ENCODE results near the gene RAB3C.

RAB3C gene

GRCh38 chr5:58827463-58827862 is 244.6 kb downstream of the RAB3C start:
- no peak for DNase-seq (ENCODE audit: low read depth in 2 of 2)

DNA sequence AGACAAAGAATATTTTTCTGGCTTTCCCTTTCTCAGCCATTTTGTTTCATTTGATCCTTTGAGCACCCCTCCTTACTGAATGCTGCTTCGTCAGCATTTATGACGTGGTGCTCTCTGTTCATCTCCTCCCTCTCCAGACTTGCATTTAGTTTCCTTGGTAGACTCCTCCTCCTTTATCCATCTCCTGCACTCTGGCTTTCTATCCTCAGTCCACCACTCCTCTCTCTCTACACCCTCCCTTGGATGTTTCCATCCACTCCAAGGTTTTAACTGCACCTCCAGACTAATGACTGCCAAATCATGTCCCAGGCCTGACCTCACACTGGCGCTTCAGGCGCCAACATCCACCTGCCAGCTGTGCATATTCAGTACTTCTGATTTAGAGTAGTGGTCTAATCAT is 245.4 kb downstream of the RAB3C start:
- no peak for DNase-seq (ENCODE audit: low read depth in 2 of 2)

DNA sequence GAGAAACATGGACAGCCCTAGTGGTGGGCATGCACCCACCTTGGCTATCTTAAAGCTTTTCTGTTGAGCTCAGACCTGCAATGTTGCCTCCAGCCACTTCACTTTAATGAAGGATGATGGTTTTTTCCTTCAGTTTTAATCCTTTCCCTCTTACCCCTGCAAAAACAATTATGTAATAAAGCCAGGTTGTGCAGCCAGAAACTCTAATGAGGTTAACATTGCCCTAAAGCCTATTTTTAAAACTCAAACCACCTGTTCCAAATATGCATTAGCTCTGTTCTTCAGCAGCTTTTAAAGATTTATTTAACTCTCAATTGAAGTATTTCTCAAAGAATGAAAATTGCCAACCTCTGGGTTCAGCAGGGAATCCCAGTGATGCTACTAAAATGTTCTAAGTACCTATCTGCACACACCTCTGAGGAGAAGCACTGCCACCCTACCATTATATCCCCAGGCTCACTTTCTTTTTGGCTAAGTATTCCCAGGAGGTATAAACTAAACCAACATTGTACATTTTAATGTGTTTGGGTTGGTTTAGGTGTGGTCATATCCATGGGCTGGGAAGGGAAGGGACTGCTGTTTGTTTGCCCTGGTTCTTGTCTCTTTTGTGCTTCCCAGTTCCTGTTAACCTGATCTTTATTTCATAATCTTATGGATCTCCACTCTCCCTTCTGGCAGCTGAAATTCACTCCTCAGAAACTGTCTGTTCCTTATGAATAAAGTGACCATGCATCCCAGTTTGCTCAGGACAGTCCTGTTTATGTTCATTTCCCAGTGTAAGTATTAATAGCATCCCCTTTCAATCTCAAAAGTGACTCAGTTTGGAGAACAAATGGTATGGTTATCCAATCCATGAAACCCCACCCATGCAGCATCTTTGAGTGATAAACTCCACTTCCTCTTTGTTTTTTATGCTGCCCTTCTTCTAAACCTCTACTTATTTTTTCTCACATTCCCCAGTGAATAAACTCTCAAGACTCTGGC is 251.7 kb downstream of the RAB3C start:
- DNase-seq (ENCODE audit: low read depth in 2 of 2) = no peak

DNA sequence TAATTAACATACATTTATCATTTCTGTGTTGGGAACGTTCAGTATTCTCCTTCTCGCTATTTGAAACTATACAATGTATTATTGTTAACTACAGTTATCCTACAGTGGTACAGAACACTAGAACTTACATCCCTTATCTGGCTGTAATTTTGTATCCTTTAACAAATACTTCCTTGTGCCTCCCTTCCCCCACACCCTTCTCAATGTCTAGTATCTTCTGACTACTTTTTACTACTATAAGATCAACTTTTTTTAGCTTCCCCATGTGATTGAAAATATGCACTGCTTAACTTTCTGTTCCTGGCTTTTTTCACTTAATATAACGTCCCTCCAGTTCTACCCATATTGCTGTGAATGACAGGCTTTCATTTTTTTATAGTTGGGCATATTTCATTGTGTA is 253.5 kb downstream of the RAB3C start:
- no peak for DNase-seq (ENCODE audit: low read depth in 2 of 2)

GRCh38 chr5:58838729-58839128 is 255.9 kb downstream of the RAB3C start:
- no peak for DNase-seq (ENCODE audit: low read depth in 2 of 2)

- DNase-seq (ENCODE audit: low read depth in 2 of 2) = no peak
These were observed 260.0 kb downstream of the RAB3C start for GRCh38 chr5:58842852-58843251.

DNA sequence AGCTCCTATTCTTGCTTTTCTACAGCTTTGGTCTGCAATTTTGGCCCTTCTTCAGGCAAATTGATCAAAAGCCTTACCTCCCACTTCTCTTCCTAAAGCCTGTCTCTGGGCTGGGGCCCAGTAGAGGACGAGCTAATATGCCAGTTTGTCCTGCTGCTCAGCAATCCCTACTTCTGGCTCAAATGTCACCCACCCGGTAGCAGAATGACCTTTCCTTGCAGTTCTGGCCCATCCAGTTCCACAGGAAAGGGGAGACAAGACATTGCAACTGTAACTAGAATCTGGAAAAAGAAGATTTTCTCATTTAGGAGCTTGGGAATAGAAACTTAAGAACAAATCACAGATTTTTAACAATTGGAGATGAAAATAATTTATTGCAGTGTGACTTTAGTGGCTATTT is 261.5 kb downstream of the RAB3C start:
- no peak for DNase-seq (ENCODE audit: low read depth in 2 of 2)

DNA sequence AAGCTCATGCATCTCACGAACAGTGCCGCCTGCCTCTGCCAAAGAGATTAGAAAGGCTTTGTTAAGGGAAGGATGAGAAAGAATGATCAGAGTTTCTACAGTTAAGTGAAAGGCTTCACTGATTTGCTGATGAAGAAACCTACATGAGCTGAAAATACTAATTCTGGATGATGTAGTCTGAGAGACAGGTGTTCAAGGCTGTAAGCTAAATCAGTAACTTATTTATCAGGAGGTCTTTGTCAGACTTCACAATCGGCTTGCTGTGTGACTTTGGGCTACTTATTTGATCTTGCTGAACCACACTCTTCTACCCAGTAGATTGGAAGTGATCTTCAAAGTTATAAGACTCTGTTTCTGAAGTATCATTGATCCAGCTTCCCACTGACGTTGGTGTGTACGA is 264.2 kb downstream of the RAB3C start:
- no peak for DNase-seq (ENCODE audit: low read depth in 2 of 2)

DNA sequence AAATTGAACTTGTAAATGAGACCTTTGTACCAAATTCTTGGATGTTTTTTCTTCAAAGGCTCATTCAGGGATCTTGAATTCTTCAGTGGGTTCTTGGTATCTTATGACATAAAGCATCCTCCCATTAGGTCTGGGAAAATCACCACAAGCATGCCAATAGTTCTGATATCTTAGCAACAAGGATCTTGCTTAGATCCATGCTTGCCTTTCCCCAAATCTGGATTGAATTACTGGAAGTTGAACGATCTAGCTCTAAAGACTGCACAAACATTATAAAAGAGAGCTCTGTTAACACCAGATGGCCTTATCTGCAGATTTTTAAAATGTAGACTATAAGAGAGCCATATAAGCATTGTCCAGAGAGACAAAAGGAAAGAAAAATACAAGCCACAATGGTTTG is 266.3 kb downstream of the RAB3C start:
- DNase-seq (ENCODE audit: low read depth in 2 of 2) = no peak

GRCh38 chr5:58849921-58850667 is 267.2 kb downstream of the RAB3C start:
- no peak for DNase-seq (ENCODE audit: low read depth in 2 of 2)

DNA sequence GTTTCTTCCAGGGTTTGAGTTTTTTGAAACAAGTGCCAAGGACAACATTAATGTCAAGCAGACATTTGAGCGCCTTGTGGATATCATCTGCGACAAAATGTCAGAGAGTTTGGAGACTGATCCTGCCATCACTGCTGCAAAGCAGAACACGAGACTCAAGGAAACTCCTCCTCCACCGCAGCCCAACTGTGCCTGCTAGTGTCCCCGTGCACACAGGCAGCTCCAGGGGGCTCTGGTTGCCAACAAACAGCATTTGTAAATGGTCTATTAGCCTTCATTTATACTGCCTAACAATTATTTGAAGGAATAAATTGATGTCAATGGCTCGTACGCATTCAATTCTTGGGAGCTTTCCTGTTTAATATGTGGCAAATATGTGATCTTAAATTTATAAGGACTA is 268.3 kb downstream of the RAB3C start:
- no peak for DNase-seq (ENCODE audit: low read depth in 2 of 2)

GRCh38 chr5:58851571-58851970 is 268.7 kb downstream of the RAB3C start:
- DNase-seq (ENCODE audit: low read depth in 2 of 2) = no peak

DNA sequence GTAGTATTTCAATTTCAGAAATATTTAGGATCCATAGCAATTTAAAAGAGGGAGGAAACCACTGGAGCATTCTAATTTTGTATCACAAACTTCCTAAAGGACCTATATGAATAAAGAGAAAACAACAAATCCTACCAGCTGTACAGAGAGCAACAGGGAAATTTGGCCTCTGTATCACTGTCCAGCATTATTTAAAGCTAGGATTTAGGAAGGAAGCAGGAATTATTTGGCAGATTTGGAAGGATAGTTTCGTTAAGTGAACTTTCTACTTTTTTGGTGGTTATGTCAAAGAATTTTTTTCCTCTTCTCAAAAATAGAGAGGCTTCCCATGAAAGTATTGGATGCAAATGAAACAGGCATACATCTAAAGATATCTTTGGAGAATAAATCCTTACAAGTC is 269.7 kb downstream of the RAB3C start:
- no peak for DNase-seq (ENCODE audit: low read depth in 2 of 2)

DNA sequence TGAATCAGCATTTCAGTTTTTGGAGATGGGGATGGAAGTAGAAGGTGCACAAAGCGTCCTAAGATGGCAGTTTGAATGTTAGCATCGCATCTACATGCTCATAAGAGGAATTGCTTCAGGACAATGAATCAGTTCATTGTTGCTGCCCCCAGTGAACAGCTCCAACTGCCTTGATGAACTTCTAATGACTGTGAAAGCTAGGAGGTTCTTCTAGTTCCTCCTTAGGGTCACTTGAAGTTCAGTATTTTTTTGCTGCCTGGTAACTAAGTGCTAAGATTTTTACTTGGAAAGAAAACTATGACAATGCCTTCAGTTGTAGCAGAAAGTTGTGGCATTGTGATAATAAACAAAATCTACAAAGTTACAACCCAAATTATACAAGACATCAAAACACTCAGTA is 271.6 kb downstream of the RAB3C start:
- no peak for DNase-seq (ENCODE audit: low read depth in 2 of 2)

GRCh38 chr5:58855851-58856739 is 273.2 kb downstream of the RAB3C start:
- no peak for DNase-seq (ENCODE audit: low read depth in 2 of 2)

DNA sequence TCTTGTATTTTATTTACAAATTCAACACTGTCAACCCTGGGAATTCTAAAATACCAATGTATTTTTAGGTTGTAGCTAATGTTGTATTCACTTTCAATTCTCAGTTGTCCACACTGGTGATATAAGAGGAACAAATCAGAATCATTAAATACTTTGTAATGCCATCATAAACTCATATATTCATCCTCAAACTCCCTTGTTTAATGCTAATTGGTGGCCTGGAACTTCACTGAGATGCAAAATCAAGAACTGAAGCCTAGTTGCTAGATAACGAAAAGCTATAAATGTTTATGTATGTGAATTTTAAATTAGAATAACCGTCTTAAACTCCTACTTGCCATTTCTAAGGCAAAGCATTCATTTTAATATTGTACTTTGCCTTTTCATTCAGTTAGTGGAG is 274.7 kb downstream of the RAB3C start:
- DNase-seq (ENCODE audit: low read depth in 2 of 2) = no peak

DNA sequence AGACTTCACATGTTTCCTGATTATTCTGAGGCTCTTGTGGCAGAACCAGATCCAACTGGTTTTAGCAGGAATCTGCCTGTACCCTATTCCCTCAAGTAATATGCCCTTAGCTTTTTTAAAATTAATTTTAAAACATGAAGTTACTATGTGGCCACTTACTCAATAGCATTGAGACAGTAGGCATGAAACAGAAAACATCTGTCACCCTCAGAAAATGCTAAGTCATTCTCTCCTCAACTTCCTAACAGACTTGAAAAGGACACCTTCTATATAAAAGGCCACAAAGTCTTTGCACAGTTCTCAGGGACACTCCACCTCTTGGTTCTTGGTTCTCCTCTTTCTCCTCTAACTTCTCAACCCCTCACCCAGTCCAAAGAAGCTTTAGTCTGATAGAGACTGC is 277.8 kb downstream of the RAB3C start:
- DNase-seq (ENCODE audit: low read depth in 2 of 2) = no peak

- no peak for DNase-seq (ENCODE audit: low read depth in 2 of 2)
These were observed 286.1 kb downstream of the RAB3C start for GRCh38 chr5:58868931-58869330.

DNA sequence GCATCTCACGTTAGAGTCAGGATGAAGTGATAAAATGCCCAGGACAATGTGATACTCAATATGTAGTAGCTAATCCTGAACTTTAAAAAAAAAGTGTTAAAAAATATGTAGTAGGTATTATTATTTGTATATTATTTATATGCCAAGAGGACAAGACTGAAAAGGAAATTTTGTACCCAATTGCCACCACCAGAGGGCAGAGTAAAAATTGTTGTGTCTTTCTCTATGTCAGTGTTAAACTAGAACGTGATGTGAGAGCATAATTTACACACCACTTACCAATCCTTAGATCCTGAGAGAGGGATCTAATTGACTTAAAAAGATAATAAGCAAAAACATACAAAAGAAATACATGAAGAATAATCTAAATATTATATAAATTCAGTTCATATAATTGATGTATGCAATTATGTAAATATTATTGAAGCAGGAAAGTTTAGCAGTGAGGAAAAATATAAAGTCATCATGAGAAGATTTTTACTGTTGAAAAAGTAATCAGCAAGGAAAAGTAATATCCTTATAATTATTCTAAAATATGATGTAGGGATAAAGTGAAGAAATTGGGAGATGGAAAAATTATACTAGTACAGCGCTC is 288.9 kb downstream of the RAB3C start:
- no peak for DNase-seq (ENCODE audit: low read depth in 2 of 2)

DNA sequence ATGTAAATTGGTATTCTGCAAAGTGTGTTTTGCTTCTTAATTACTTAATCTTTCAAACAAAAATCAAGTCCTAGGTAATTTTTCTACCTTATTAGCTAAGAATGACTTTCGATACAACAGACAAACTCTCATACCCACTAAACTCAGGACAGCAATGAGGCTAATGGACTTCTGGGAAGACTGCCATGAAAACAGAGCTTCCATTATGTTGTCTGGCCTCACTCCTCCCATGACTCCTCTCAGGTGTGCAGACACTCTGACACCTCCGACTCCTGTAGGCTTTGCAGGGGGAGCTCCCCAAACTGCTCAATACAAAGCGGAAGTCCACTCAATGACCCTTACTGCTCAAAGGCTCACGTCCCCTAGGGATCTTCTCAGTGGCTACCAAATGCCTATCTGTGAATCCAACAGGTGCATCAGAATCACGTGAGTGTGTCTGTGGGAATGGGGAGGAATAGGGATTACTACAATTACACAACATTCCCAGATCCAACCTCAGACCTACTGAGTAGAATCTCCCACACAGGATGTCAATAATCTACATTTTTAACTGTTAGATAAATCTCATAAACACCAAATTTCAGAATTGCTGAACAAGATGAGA is 289.9 kb downstream of the RAB3C start:
- DNase-seq (ENCODE audit: low read depth in 2 of 2) = no peak

- DNase-seq (ENCODE audit: low read depth in 2 of 2) = no peak
These were observed 292.7 kb downstream of the RAB3C start for GRCh38 chr5:58875599-58875998.
